Activated naive CD4-positive, alpha-beta T cell treated with anti-CD3 and anti-CD28 coated beads, Interleukin-2, amount 10 ng/mL, durations not matched to agents 5 hours and 36 hours (primary cell): Measurements from ENCODE around the gene PFN1. TPM values are rescaled to one million over a fixed set of nuclear protein-coding genes. Genes with fewer than 3 reads are reported as not detected.

ENCODE experiments used
- microRNA-seq: library from miRNA; unstranded; fragments of <30 nt; microRNA quantifications from one replicate; pipeline ENCODE4 v1.2.0, GENCODE V29; 2022; ENCODE audit warnings: borderline microRNAs expressed, borderline replicate concordance
- total RNA-seq, 2 experiments: library from RNA; stranded (reverse); gene quantifications; one replicate each; pipeline ENCODE4 v1.2.3, GENCODE V29; 2021

PFN1 gene
- total RNA-seq = 1,000 to 10,000 TPM; 2,036 to 2,067 TPM

GRCh38 chr17:4948166-4948930 lies at the start of gene PFN1:
PFN1 (minus strand) TSS chr17:4948530; CDS start chr17:4948394, 136 bp downstream.

DNA sequence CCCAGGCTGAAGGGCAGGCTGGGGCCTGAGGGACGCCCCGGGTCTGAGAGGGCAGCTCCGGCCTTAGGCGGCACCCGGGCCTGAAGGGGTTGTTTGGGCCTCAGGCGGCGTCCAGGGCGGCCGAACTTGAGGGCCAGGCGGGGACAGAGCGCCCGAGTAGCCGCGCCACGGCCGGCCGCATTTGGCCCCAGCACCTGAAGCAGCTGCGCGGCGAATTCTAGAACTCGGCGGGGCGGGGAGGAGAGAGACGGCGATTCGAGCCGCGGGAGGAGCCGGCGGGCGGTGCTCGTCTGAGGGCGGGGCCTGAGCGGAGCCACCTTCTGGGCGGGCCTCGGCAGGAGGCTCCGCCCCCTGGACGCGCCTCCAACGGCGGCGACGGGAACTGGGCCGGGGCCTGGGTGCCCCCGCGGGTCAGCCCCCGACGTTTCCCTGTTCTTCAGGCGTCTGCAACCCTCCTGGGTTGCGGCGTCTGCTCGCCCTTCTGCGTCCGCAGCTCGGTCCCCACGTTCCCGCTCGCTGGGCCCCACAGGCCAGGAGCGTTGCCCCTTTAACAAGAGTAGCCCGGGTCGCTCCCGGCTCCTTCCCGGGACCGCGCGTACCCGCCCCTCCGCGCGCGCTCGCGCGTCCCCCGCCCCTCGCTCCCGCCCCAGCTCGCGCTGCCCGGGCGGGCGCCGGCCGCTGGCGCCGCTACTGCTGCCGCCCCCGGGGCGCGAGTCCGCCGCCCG lies 49.1 kb upstream of the PFN1 start, which contains the start of the genes INCA1 and KIF1C:
TSS of gene INCA1 (minus strand) at position 221 of the 725 bp plus-strand sequence. CDS start 3,085 bp downstream, outside the sequence.
TSS of gene KIF1C (plus strand) at position 649 of the 725 bp plus-strand sequence. CDS start 2,297 bp downstream, outside the sequence.

DNA sequence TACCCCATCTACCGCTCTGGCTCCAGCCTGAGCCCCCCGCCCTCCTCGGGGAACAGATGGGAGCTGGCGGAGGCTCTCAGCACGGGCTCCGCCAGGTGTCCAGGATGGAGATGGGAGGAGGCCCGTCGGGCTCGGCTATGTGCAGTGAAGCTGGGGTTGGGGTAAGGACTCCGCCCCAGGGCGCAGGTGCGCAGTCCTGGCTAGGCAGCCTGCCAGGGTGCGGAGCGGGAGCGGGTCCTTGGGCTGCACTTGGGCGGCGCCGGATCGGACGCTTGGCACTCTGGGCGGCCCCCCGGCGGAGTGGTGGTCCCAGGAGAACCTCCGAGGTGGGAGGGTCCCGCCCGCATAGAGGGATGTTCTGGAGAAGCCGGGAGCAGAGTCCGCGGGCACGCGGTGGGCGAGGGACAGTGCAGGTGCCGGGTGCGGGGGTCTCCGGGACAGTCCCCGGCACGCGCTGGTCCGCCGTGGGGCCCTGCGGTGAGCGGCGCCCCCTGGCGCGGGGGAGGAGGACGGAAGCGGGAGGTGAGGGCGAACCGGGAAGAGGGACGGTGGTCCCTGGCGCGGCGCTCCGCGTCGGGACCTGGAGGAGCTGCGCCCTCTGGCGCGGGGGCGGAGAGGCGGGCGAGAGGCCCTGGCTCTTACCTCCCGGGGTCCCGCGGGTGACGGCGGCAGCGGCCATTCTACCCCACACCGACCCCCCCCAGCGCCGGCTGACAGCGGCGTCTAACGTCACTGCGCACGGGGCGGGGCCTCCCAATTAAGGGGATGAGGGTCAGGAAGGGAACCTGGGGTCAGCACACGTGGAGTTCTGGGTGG lies 38.8 kb upstream of the PFN1 start, which contains the start of gene CAMTA2:
TSS of gene CAMTA2 (minus strand) at position 725 of the 816 bp plus-strand sequence. CDS start 1,453 bp downstream, outside the sequence.

GRCh38 chr17:4967539-4968485 lies 19.5 kb upstream of the PFN1 start, which contains the start of gene SPAG7:
SPAG7 (minus strand) TSS chr17:4967817; CDS start chr17:4967804, 13 bp downstream.

DNA sequence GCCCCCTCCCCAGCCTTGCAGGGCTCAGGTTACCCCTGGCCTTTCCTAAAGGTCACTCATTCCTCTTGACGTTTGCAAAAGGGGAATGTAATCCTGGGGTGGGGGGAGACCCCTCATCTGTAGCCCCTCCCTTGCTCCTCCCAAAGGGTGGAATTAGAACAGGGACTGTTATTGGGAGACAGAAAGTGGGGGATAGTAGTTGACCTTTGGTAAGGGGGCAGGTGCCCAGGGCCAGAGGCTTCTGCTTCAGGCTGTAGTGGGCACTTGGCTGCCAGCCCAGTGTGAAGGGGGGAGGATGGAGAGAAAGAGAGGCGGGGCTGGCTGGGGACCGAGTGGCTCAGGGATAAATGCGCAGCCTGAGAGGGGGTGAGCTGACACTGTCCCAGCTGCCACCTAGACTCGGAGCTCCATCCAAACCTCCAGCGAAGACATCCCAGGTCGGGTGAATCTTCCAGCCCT lies 2.4 kb upstream of the PFN1 start, which contains the start of gene ENO3:
TSS of gene ENO3 (plus strand) at position 374 of the 459 bp plus-strand sequence. CDS start 711 bp downstream, outside the sequence.

DNA sequence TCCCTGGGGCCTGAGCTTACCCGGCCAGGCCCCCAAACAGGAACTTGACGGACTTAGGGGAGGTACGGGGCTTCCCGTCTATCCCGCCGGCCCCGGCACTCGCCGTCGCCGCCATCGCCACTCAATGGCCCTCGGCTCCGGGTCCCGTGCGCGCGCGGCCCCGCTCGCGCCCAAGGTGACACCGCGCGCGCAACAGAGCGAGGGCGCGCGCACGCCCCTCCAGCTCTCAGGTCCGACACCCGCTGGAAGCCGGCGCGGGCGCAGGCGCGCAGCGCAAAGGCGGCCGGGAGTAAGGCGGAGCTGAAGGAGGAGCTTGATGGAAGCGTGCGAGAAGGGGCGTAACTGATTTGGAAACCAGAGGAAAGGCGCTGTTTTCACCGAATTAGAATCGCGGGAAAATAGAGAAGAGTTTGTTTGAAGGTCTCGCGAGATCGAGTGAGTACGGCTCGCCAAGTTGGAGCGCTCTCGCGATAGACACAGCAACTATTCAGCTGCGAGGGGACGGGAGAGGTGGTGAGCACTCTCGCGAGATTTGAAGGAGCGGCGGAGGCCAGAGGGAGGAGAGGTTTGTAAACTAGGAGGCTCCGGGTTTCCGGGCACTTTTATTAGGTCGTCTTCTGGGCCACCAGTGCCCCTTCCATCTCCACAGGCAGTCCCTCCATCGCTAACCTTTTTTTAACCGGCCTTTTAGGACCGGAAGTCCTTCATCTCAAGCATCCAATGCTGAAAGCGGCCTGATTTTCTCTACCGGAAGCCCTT lies 8.4 kb downstream of the PFN1 start, which contains the start of the genes RNF167 and SLC25A11:
TSS of gene RNF167 (plus strand) at position 473 of the 759 bp plus-strand sequence. CDS start 642 bp downstream, outside the sequence.
TSS of gene SLC25A11 (minus strand) at position 251 of the 759 bp plus-strand sequence. CDS start at position 115, 136 bp downstream.

GRCh38 chr17:4931963-4932362 lies 16.4 kb downstream of the PFN1 start, which contains the start of gene GP1BA:
GP1BA (plus strand) TSS chr17:4932277; CDS start chr17:4932605, 328 bp downstream.

GRCh38 chr17:4903051-4903818 lies 45.1 kb downstream of the PFN1 start, which contains the start of gene CHRNE:
CHRNE (minus strand) TSS chr17:4903098; CDS start chr17:4903063, 35 bp downstream.

GRCh38 chr17:4899341-4900230 lies 48.7 kb downstream of the PFN1 start, which contains the start of gene C17orf107:
C17orf107 (plus strand) TSS chr17:4899536; CDS start chr17:4899763, 227 bp downstream.

Small RNA genes lying within 50 kb of the gene (microRNA-seq; reads per million reads assigned to microRNA genes)
- gene MIR6864 (not detected), gene MIR6865 (not detected)

Other genes with a start within 250 kb of the PFN1 start
- 10 to 100 TPM; 59.5 to 66.0 TPM for gene PELP1, start 244.4 kb downstream of the PFN1 start, total RNA-seq
- gene ARRB2, start 237.9 kb downstream of the PFN1 start, total RNA-seq = 100 to 1,000 TPM; 320 to 339 TPM
- gene MED11, start 217.1 kb downstream of the PFN1 start, total RNA-seq = 10 to 100 TPM; 24.6 to 27.4 TPM
- under 1 TPM; 0.19 to 0.25 TPM for gene ZMYND15, start 208.7 kb downstream of the PFN1 start, total RNA-seq
- 1 to 10 TPM; 1.6 TPM for gene CXCL16, start 208.6 kb downstream of the PFN1 start, total RNA-seq
- not detected for gene TM4SF5, start 176.6 kb downstream of the PFN1 start, total RNA-seq
- gene VMO1, start 162.2 kb downstream of the PFN1 start, total RNA-seq = not detected
- gene GLTPD2, start 159.6 kb downstream of the PFN1 start, total RNA-seq = not detected
- 10 to 100 TPM; 94.7 to 95.7 TPM for gene PSMB6, start 152.4 kb downstream of the PFN1 start, total RNA-seq
- gene PLD2, start 141.4 kb downstream of the PFN1 start, total RNA-seq = 10 to 100 TPM; 17.9 to 21.9 TPM
- gene MINK1, start 115.2 kb downstream of the PFN1 start, total RNA-seq = 100 to 1,000 TPM; 102 to 112 TPM
- under 1 TPM; 0.48 to 0.68 TPM for gene C17orf107, start 49.0 kb downstream of the PFN1 start, total RNA-seq
- under 1 TPM in 1 of 2 experiments, not detected in 1; 0.23 TPM for gene CHRNE, start 45.4 kb downstream of the PFN1 start, total RNA-seq
- not detected for gene GP1BA, start 16.3 kb downstream of the PFN1 start, total RNA-seq
- gene SLC25A11, start 8.5 kb downstream of the PFN1 start, total RNA-seq = 10 to 100 TPM; 62.3 to 64.3 TPM
- 100 to 1,000 TPM; 191 TPM for gene RNF167, start 8.3 kb downstream of the PFN1 start, total RNA-seq
- 10 to 100 TPM; 43.9 to 56.2 TPM for gene ENO3, start 2.6 kb upstream of the PFN1 start, total RNA-seq
- gene SPAG7, start 19.3 kb upstream of the PFN1 start, total RNA-seq = 10 to 100 TPM; 50.5 to 56.4 TPM
- 10 to 100 TPM; 54.4 to 58.6 TPM for gene CAMTA2, start 39.1 kb upstream of the PFN1 start, total RNA-seq
- under 1 TPM; 0.15 to 0.26 TPM for gene INCA1, start 49.0 kb upstream of the PFN1 start, total RNA-seq
- 10 to 100 TPM; 35.2 to 36.6 TPM for gene KIF1C, start 49.4 kb upstream of the PFN1 start, total RNA-seq
- under 1 TPM; 0.51 to 0.58 TPM for gene SLC52A1, start 86.9 kb upstream of the PFN1 start, total RNA-seq
- 1 to 10 TPM; 7.0 to 7.5 TPM for gene ZFP3, start 129.9 kb upstream of the PFN1 start, total RNA-seq
- 10 to 100 TPM in 1 of 2 experiments, 1 to 10 TPM in 1; 9.2 to 11.0 TPM for gene ZNF232, start 163.3 kb upstream of the PFN1 start, total RNA-seq
- gene USP6, start 167.5 kb upstream of the PFN1 start, total RNA-seq = under 1 TPM; 0.08 to 0.10 TPM
- 10 to 100 TPM; 12.7 TPM for gene ZNF594, start 243.3 kb upstream of the PFN1 start, total RNA-seq